ENCODE measurements around the gene MT1E.

The MT1E gene

GRCh38 chr16:56628486-56629350 lies 3.1 kb downstream of the MT1E start:
- no peak for DNase-seq

- DNase-seq = no peak
Observed at GRCh38 chr16:56629531-56629930, 4.0 kb downstream of the MT1E start.

DNA sequence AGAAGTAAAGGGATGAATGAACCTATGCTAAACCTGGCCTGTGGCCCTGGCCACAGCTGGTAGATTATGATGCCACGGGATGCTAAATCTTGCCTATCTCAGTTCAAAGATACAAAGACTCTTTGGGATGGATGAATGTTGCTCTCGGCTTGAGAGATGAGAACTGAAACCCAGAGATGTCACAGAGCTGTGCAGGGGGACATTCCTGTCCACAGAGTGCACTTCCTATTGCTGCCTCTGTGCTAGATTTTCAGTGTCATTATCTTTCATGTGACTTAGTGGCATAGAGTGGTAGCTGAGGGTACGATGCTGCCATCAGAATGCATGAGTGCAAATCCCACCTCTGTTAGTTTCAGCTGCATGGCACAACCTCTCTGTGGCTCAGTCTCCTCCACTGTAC lies 4.6 kb downstream of the MT1E start:
- DNase-seq = no peak

- DNase-seq = no peak
Observed at GRCh38 chr16:56631197-56631596, 5.6 kb downstream of the MT1E start.

GRCh38 chr16:56631832-56632155 lies 6.2 kb downstream of the MT1E start:
- no peak for DNase-seq

DNA sequence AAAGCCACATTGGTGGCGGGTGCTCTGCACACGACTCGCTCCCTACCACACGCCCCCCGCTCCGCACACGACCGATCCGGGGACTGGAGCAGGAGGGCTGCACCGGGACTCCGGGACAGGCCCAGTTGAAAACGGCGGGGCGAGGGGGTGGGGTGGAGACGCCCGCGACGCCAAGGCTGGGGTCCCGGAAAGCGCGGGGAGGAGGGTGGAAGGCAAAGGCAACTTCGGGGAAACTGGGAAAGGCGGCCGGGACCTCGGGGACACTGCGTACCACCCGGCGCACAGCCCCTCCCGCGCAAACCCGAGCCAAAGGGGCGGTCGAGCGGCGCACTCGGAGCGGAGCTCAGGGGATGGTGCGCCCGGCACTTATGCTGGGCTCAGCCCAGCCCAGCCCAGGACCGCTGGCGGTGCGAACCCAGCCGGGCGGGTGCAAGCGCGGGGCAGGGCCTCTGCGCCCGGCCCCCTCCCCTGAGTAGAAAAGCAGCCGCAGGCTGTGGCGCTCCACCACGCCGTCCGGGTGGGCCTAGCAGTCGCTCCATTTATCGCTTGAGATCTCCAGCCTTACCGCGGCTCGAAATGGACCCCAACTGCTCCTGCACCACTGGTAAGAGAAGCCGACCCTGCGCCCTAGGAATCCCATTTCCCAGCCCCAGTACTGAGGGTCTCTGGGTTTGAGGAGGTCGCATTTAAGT lies 6.7 kb downstream of the MT1E start, which contains the start of gene MT1M:
MT1M (plus strand) TSS at position 504 of the 692 bp plus-strand sequence; CDS start at position 577, 73 bp downstream.
- no peak for DNase-seq

DNA sequence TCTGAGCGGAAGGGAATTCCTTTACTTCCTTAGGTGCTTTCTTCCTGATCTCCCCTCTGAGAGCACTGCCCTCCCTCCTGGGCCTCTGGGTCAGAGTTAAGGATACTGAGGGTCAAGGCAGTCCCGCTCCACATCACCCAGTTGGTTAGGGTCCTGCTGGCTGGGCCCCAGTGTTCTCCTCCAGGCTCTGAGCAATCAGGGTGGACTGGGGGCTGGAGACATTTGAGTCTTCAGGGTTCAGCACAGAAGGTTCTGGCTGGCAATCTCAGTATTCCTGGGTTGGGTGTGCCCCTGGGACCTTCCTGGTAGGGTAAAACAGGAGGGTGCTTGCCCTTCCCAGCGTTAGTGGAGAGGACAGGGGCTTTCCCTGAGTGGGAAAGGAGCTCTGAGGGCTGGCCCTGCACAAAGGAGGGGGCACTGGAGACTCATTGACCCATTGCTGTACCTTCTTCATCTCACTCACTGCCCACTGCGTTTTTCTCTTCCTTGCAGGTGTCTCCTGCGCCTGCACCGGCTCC lies 7.3 kb downstream of the MT1E start:
- DNase-seq = no peak

DNA sequence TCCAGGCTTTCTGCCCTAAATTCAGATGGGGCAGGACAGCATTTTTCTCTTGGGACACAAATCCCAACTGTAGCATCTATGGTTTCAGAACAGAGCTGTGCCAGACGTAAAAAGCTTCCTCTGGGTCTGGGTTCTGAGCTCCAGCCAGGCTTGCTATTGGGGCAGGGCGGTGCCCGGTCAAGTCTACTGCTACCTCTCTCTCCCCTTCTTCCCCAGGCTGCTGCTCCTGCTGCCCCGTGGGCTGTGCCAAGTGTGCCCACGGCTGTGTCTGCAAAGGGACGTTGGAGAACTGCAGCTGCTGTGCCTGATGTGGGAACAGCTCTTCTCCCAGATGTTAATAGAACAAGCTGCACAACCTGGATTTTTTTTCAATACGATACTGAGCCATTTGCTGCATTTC lies 8.0 kb downstream of the MT1E start:
- no peak for DNase-seq

- no peak for DNase-seq
Observed at GRCh38 chr16:56634715-56635440, 9.3 kb downstream of the MT1E start.

GRCh38 chr16:56635441-56635967 lies 9.9 kb downstream of the MT1E start:
- no peak for DNase-seq

DNA sequence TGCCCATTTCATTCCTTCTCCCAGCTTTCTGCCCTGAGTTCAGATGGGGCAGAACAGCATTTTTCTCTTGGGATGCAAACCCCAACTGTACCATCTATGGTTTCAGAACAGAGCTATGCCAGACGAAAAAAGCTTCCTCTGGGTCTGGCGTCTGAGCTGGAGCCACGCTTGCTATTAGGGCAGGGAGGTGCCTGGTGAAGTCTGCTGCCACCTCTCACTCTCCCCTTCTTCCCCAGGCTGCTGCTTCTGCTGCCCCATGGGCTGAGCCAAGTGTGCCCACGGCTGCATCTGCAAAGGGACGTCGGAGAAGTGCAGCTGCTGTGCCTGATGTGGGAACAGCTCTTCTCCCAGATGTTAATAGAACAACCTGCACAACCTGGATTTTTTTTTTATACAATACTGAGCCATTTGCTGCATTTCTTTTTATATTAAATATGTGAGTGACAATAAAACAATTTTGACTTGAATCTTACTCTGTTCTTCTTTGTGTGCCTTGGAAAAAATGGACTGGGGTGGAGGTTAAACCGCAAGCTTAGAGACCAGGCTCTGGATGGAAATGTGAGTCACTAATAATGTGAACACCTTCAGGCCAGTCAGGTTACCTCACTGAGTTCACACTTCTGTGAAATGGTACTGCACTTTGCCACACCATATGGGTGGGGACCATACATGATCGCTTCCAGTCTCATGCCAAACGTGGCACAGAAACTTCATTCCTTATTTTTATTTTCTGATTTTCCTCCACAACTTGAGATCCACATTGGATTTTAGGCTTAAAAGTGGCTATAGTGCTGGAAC lies 11.2 kb downstream of the MT1E start:
- DNase-seq = no peak

DNA sequence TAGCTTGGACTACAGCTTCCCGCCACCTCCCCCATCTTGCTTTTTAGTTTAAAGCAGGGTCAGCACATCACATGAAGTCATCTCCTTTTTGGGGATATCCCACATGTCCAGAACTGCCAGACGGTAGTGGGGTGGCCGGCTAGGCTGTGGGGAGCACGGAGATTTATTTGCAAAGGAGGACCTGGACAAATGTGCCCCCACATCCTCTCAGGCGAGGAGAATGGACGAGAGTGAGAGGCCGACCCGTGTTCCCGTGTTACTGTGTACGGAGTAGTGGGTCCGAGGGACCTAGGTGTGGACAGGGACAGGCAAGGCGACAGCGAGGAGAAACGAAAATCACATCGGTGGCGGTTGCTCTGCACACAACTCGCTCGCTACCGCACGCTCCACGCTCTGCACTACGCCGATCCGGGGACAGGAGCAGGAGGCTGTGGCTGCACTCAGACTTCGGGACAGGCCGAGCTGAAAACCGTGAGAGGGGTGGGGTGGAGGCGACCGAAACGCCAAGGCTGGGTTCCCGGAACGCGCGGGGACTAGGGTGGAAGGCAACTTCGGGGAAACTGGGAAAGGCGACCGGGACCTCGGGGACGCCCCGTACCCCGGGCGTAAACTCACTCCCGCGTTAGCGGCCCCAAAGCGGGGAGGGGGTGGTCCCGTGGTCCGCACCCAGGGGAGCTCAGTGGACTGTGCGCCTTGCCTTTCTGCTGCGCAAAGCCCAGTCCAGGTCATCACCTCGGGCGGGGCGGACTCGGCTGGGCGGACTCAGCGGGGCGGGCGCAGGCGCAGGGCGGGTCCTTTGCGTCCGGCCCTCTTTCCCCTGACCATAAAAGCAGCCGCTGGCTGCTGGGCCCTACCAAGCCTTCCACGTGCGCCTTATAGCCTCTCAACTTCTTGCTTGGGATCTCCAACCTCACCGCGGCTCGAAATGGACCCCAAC lies 12.5 kb downstream of the MT1E start, which contains the start of gene MT1A:
MT1A (plus strand) TSS at position 853 of the 937 bp plus-strand sequence; CDS start at position 926, 73 bp downstream.
- DNase-seq = no peak

DNA sequence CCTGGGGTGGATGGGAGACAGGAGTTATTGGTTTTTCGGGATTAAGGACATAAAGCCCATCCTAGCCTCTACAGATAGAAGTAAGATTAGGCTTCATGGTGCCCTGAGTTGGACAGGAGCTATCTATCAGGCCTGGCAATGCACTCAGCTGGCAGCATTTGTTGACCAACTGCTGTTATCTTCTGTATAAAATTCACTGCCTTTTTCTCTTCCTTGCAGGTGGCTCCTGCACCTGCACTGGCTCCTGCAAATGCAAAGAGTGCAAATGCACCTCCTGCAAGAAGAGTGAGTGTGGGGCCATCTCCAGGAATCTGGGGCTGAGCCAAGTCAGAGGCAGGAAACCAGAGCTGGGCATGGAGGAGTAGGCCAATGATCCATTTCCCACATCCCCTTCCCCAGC lies 13.5 kb downstream of the MT1E start:
- no peak for DNase-seq

GRCh38 chr16:56640076-56640475 lies 14.5 kb downstream of the MT1E start:
- DNase-seq = no peak

GRCh38 chr16:56641166-56641565 lies 15.6 kb downstream of the MT1E start:
- no peak for DNase-seq

DNA sequence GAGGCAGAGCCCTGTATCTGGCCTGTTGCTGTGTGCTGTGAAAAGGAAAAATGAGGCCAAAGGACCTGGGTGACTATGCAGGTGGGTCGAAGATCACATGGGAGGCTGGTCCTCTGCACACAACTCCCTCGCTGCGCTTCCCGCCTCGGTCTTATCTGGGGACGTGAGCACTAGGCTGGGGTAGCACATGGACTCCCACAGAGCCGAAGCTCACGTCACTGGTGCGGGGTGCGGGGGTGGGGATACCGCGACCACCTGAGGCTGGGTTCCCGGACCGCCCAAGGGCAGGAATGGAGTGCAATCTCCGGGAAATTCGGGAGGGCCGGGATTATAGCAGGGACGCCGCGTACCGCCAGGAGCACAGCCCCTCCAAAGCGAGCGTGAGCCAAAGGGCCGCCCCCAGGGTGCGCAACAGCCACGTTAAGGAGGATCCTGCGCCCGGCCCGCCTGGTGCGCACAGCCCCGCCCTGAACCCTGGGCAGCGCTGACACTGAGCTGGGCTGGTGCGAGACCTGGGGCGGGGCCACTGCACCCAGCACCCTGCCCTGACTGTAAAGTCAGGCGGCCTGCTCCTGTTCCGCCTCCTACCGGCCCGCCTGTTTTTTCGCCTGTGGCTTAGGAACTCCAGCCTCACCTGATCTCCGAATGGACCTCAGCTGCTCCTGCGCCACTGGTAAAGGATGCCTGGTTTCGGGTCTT lies 17.6 kb downstream of the MT1E start:
- no peak for DNase-seq

GRCh38 chr16:56643833-56644232 lies 18.3 kb downstream of the MT1E start:
- DNase-seq = no peak

DNA sequence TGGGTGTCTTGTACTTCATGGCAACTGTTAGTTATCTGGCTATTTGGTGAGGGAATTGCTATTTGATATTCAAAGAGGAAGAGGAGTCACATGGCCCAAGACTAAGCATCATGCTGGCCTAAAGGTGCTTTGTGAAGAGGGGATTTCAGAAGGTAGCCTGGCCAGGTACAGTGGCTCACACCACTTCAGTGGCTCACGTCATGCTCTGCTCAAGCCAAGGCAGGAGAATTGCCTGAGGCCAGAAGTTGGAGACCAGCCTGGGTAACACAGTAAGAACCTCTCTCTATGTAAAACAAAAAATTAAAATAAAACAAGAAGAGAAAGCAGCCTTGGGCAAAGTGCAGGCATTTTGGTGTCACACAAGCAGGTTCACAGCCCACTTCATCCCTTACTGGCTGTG lies 19.7 kb downstream of the MT1E start:
- no peak for DNase-seq

- DNase-seq = no peak
Observed at GRCh38 chr16:56645838-56646237, 20.3 kb downstream of the MT1E start.

Measured in NCI-H1417 treated with DMSO at 0.1 percent for 48 hours (cell line).